CD14-positive monocyte (primary cell): Measurements from ENCODE around the gene S100A16. TPM values are rescaled to one million over a fixed set of nuclear protein-coding genes. Genes with fewer than 3 reads are reported as not detected.
A peak's percentile ranks its signal among the peaks of the same experiment; 100 is the strongest.

Experiments
- DNase-seq, 3 donors: peaks; one replicate each; pipeline ENCODE4 v3.0.0-alpha.2; 2011 to 2022
- H2AFZ ChIP-seq: 2 replicates; pipeline ENCODE4 v1.6.0; 2012; ENCODE audit warnings: mild to moderate bottlenecking, low read depth, low read length, inconsistent platforms; ENCODE audit not compliant: insufficient read depth, poor library complexity, severe bottlenecking
- H3K27ac ChIP-seq, 2 donors: 1 replicate in 1 of 2; 2 replicates in 1 of 2; pipeline ENCODE4 v1.5.1; 2012 to 2013; ENCODE audit warnings: low read length in 2 of 2, control low read depth in 1 of 2, inconsistent platforms in 1 of 2, low read depth in 1 of 2, mild to moderate bottlenecking in 1 of 2
- H3K27me3 ChIP-seq, 2 donors: one replicate each; pipeline versions ENCODE4 v1.6.0 to v1.6.1; 2011 to 2013; ENCODE audit warnings: low read length in 2 of 2; ENCODE audit not compliant: control insufficient read depth in 2 of 2, insufficient read depth in 2 of 2
- H3K36me3 ChIP-seq, 2 donors: replicated peaks in 1 of 2; 1 replicate in 1 of 2; 2 replicates in 1 of 2; pipeline versions ENCODE4 v1.5.1 to v1.6.1; 2012 to 2013; ENCODE audit warnings: low read length in 2 of 2, control low read depth in 1 of 2, inconsistent platforms in 1 of 2, mild to moderate bottlenecking in 1 of 2; ENCODE audit not compliant: insufficient read depth in 2 of 2, control insufficient read depth in 1 of 2
- H3K4me1 ChIP-seq, 2 donors: 1 replicate in 1 of 2; 2 replicates in 1 of 2; pipeline versions ENCODE4 v1.5.1 to v1.6.1; 2012 to 2013; ENCODE audit warnings: low read length in 2 of 2, control low read depth in 1 of 2, inconsistent platforms in 1 of 2, mild to moderate bottlenecking in 1 of 2, moderate library complexity in 1 of 2; ENCODE audit not compliant: insufficient read depth in 2 of 2, control insufficient read depth in 1 of 2
- H3K4me2 ChIP-seq: replicated peaks from 2 replicates; pipeline ENCODE3; 2012; ENCODE audit warnings: low read length, moderate library complexity, mild to moderate bottlenecking; ENCODE audit not compliant: poor library complexity, severe bottlenecking; ENCODE audit errors: extremely low read depth
- H3K4me3 ChIP-seq, 3 experiments: fragments of 200-600 bp in 1 of 3; sonication (generic) in 1 of 3; replicated peaks in 1 of 3; 1 replicate in 2 of 3; 2 replicates in 1 of 3; pipeline ENCODE4 v1.5.1; 2011 to 2013; ENCODE audit warnings: low read length in 3 of 3, mild to moderate bottlenecking in 3 of 3, control low read depth in 2 of 3, low read depth in 2 of 3, inconsistent platforms in 1 of 3, moderate library complexity in 1 of 3
- H3K79me2 ChIP-seq: 2 replicates; pipeline ENCODE4 v1.6.0; 2012; ENCODE audit warnings: mild to moderate bottlenecking, control low read depth, inconsistent platforms, low read length, moderate library complexity; ENCODE audit not compliant: insufficient read depth
- H3K9ac ChIP-seq: 2 replicates; pipeline ENCODE4 v1.6.0; 2017; ENCODE audit warnings: low read length, mild to moderate bottlenecking; ENCODE audit not compliant: insufficient read depth, poor library complexity, severe bottlenecking
- H3K9me3 ChIP-seq, 2 donors: replicated peaks in 1 of 2; 1 replicate in 1 of 2; 2 replicates in 1 of 2; pipeline versions ENCODE4 v1.5.1 to v1.6.1; 2012 to 2013; ENCODE audit warnings: low read length in 2 of 2, control low read depth in 1 of 2; ENCODE audit not compliant: control insufficient read depth in 1 of 2, insufficient read depth in 1 of 2
- H4K20me1 ChIP-seq: 2 replicates; pipeline ENCODE4 v1.6.0; 2012; ENCODE audit warnings: mild to moderate bottlenecking, low read length, control low read depth, moderate library complexity; ENCODE audit not compliant: insufficient read depth
- H3K27ac Mint-ChIP-seq, 7 donors: one replicate each; pipeline ENCODE4 v1.8.0; 2020; ENCODE audit warnings: mild to moderate bottlenecking in 7 of 7, mixed read lengths in 7 of 7, moderate library complexity in 6 of 7, inconsistent platforms in 2 of 7
- H3K27me3 Mint-ChIP-seq, 3 donors: one replicate each; pipeline ENCODE4 v1.8.0; 2021 to 2022; ENCODE audit warnings: low read depth in 3 of 3, mild to moderate bottlenecking in 3 of 3, mixed read lengths in 3 of 3, moderate library complexity in 3 of 3, inconsistent platforms in 1 of 3
- H3K36me3 Mint-ChIP-seq, 2 donors: one replicate each; pipeline ENCODE4 v1.8.0; 2020; ENCODE audit warnings: mixed read lengths in 2 of 2, inconsistent platforms in 1 of 2, mild to moderate bottlenecking in 1 of 2
- H3K4me1 Mint-ChIP-seq: one replicate; pipeline ENCODE4 v1.8.0; 2020; ENCODE audit warnings: mild to moderate bottlenecking, mixed read lengths
- H3K4me3 Mint-ChIP-seq, 2 donors: one replicate each; pipeline ENCODE4 v1.8.0; 2020; ENCODE audit warnings: mild to moderate bottlenecking in 2 of 2, mixed read lengths in 2 of 2, moderate library complexity in 1 of 2
- H3K9me3 Mint-ChIP-seq, 7 donors: one replicate each; pipeline ENCODE4 v1.8.0; 2020 to 2022; ENCODE audit warnings: mixed read lengths in 7 of 7, mild to moderate bottlenecking in 6 of 7, moderate library complexity in 6 of 7, inconsistent platforms in 2 of 7
- CTCF ChIP-seq: fragments of 200-600 bp; IDR thresholded peaks from one replicate; pipeline ENCODE4 v1.8.0; 2022; ENCODE audit warnings: antibody characterized with exemption, mild to moderate bottlenecking
- WGBS: methylation state at CpG from one replicate; pipeline ENCODE4 v1.1.5; 2013; ENCODE audit warnings: missing lambda C conversion rate; ENCODE audit not compliant: insufficient coverage; 5-methylcytosine and 5-hydroxymethylcytosine counted together
- intact Hi-C, 2 donors: fragments of 100-400 bp; cut with micrococcal nuclease; formaldehyde crosslinking; loops; one replicate each; pipeline versions ENCODE4 v1.15.0 to v1.15.1; 2023
- polyA plus RNA-seq, 3 donors: library from polyadenylated mRNA; depleted of rRNA in 1 of 3; unstranded in 2 of 3; stranded (reverse) in 1 of 3; fragments of 300-500 nt in 2 of 3; fragments of >200 nt in 1 of 3; fragmentation: Illumina TruSeq in 2 of 3; gene quantifications; 1 replicate in 2 of 3; 2 replicates in 1 of 3; pipeline ENCODE4 v1.2.3, GENCODE V29; 2012 to 2021

The S100A16 gene
- polyA plus RNA-seq, 3 donors, result not detected

GRCh38 chr1:153628638-153629342, 15.9 kb upstream of the S100A16 start:
- H3K27me3 Mint-ChIP-seq, result peaks cover 11 to 16% (median 14%) of the 10 kb centered on the region in 3 donors
- H3K27ac Mint-ChIP-seq, result peak overlapping the region in 1 of 7 donors; percentile 71
- no peak overlapping the region for H3K9ac ChIP-seq
- no peaks in the 10 kb centered on the region for H4K20me1 ChIP-seq
- H3K79me2 ChIP-seq, result no peaks in the 10 kb centered on the region
- H3K36me3 ChIP-seq, result no peaks in the 10 kb centered on the region
- H3K27ac ChIP-seq, result no peak overlapping the region
- H3K4me1 ChIP-seq, result peaks cover 33 to 50% of the 10 kb centered on the region in 2 donors
- WGBS, result 49% methylated on average over 3 of the region's 6 CpGs
- H3K4me3 Mint-ChIP-seq, result no peak overlapping the region
- no peaks in the 10 kb centered on the region for H3K9me3 ChIP-seq
- intact Hi-C loops, result loop anchor here in 1 of 2 donors (10.0 kb wide), 1 partner anchor 54 kb away; no protein-coding TSS in a partner anchor
- H3K27me3 ChIP-seq, result peaks cover 0 to 3% of the 10 kb centered on the region in 2 donors
- DNase-seq, result no peak
- H2AFZ ChIP-seq, result no peak overlapping the region
- H3K36me3 Mint-ChIP-seq, result peaks cover 0 to 4% of the 10 kb centered on the region in 2 donors
- TF ChIP-seq CTCF, result no peak
- H3K4me2 ChIP-seq, result no peak overlapping the region
- no peaks in the 10 kb centered on the region for H3K9me3 Mint-ChIP-seq
- H3K4me1 Mint-ChIP-seq, result peaks cover 57% of the 10 kb centered on the region
- H3K4me3 ChIP-seq, result no peak overlapping the region

GRCh38 chr1:153627715-153628626, 15.0 kb upstream of the S100A16 start, which contains the start of gene S100A1:
Gene S100A1 (plus strand): TSS chr1:153628434. CDS start chr1:153630522, 2,088 bp downstream.
- no peaks in the 10 kb centered on the region for H3K79me2 ChIP-seq
- H2AFZ ChIP-seq, result peak within 1 kb of the TSS; percentile 70
- Mint-ChIP-seq H3K4me3 (peak within 1 kb of the TSS; percentile 50 to 87), H3K36me3 (peaks cover 0 to 4% of the 10 kb centered on the region in 2 donors), H3K9me3 (no peaks in the 10 kb centered on the region), H3K27me3 (peaks cover 11 to 16% (median 14%) of the 10 kb centered on the region in 3 donors), H3K4me1 (peaks cover 58% of the 10 kb centered on the region), H3K27ac (peak within 1 kb of the TSS in 3 of 7 donors; percentile 21 to 71 (median 36))
- H3K36me3 ChIP-seq, result no peaks in the 10 kb centered on the region
- 95% methylated on average over 4 of the region's 10 CpGs for WGBS
- no peak within 1 kb of the TSS for H3K27ac ChIP-seq
- intact Hi-C loops, result loop anchor here in 1 of 2 donors (10.0 kb wide), 1 partner anchor 53 kb away; no protein-coding TSS in a partner anchor
- H3K9me3 ChIP-seq, result no peaks in the 10 kb centered on the region
- no peaks in the 10 kb centered on the region for H4K20me1 ChIP-seq
- TF ChIP-seq CTCF, result peak; percentile 58
- peak within 1 kb of the TSS; percentile 59 for H3K4me2 ChIP-seq
- peak within 1 kb of the TSS; percentile 13 for H3K9ac ChIP-seq
- DNase-seq, result no peak
- H3K4me3 ChIP-seq, result peak within 1 kb of the TSS in 2 of 3 experiments; percentile 6 to 54
- H3K27me3 ChIP-seq, result peaks cover 0 to 3% of the 10 kb centered on the region in 2 donors
- peaks cover 35 to 51% of the 10 kb centered on the region in 2 donors for H3K4me1 ChIP-seq
